Frontal cortex (tissue), 4 donors: ENCODE results near the gene ERGIC1. TPM values are rescaled to one million over a fixed set of nuclear protein-coding genes. Genes with fewer than 3 reads are reported as not detected.
A peak's percentile ranks its signal among the peaks of the same experiment; 100 is the strongest.
"Not testable (repeated sequence)": the region's sequence is repeated elsewhere in the genome, so short reads cannot be mapped to it uniquely, and the experiment has no call there.

ENCODE experiments used
- DNase-seq, 2 donors: peaks; one replicate each; pipeline ENCODE4 v3.0.0; 2012; ENCODE audit warnings: low spot score in 2 of 2
- FAIRE-seq: peaks from 2 replicates; lab custom pipeline; 2012; peaks lifted over from hg19 to GRCh38; lab: Jason Lieb, UNC
- total RNA-seq: library from RNA; depleted of rRNA; stranded (reverse); fragments of >200 nt; gene quantifications from one replicate; pipeline ENCODE4 v1.2.3, GENCODE V29; 2014
- donor health status: control.
- donor health status: control.
- donor health status: control.

The ERGIC1 gene
- total RNA-seq, 1 donor from 2014 or later, result 33.0 TPM

- no peak for FAIRE-seq
Observed at GRCh38 chr5:172896465-172896864, 62.4 kb downstream of the ERGIC1 start.

GRCh38 chr5:172897067-172897466 lies 63.0 kb downstream of the ERGIC1 start:
- not testable (repeated sequence) for FAIRE-seq, DNase-seq

More at GRCh38 chr5:172896465-172896864, 62.4 kb downstream of the ERGIC1 start:
- DNase-seq, result no peak

- DNase-seq (no peak), FAIRE-seq (no peak)
Observed at GRCh38 chr5:172897481-172898217, 63.6 kb downstream of the ERGIC1 start.

- FAIRE-seq, result no peak
Observed at GRCh38 chr5:172898218-172898842, 64.3 kb downstream of the ERGIC1 start.

GRCh38 chr5:172898843-172899369 lies 64.9 kb downstream of the ERGIC1 start:
- DNase-seq (no peak), FAIRE-seq (no peak)

More at GRCh38 chr5:172898218-172898842, 64.3 kb downstream of the ERGIC1 start:
- no peak for DNase-seq

- DNase-seq, result no peak
- no peak for FAIRE-seq
Observed at GRCh38 chr5:172899436-172899835, 65.4 kb downstream of the ERGIC1 start.

GRCh38 chr5:172901012-172901780 lies 67.1 kb downstream of the ERGIC1 start:
- DNase-seq (no peak), FAIRE-seq (no peak)

GRCh38 chr5:172901788-172902496 lies 67.9 kb downstream of the ERGIC1 start:
- FAIRE-seq, result no peak

GRCh38 chr5:172902497-172903472 lies 68.7 kb downstream of the ERGIC1 start:
- FAIRE-seq, result no peak
- DNase-seq, result peak in 1 of 2 donors; percentile 61

More at GRCh38 chr5:172901788-172902496, 67.9 kb downstream of the ERGIC1 start:
- no peak for DNase-seq

- no peak for FAIRE-seq
Observed at GRCh38 chr5:172903790-172904189, 69.7 kb downstream of the ERGIC1 start.

GRCh38 chr5:172904312-172904642 lies 70.2 kb downstream of the ERGIC1 start:
- FAIRE-seq (no peak), DNase-seq (no peak)

More at GRCh38 chr5:172903790-172904189, 69.7 kb downstream of the ERGIC1 start:
- DNase-seq, result no peak

GRCh38 chr5:172904643-172905345 lies 70.7 kb downstream of the ERGIC1 start:
- no peak for FAIRE-seq
- DNase-seq, result no peak

- FAIRE-seq, result no peak
- no peak for DNase-seq
Observed at GRCh38 chr5:172905346-172906140, 71.5 kb downstream of the ERGIC1 start.

GRCh38 chr5:172906436-172906835 lies 72.4 kb downstream of the ERGIC1 start:
- no peak for FAIRE-seq
- no peak for DNase-seq

- no peak for FAIRE-seq
Observed at GRCh38 chr5:172906888-172907287, 72.8 kb downstream of the ERGIC1 start.

GRCh38 chr5:172907657-172908056 lies 73.6 kb downstream of the ERGIC1 start:
- DNase-seq (no peak), FAIRE-seq (no peak)

More at GRCh38 chr5:172906888-172907287, 72.8 kb downstream of the ERGIC1 start:
- no peak for DNase-seq

- FAIRE-seq (no peak), DNase-seq (no peak)
Observed at GRCh38 chr5:172908662-172909061, 74.6 kb downstream of the ERGIC1 start.
